DMS 273 (cell line): Measurements from ENCODE around the gene FECH.
"Not testable (repeated sequence)": the region's sequence is repeated elsewhere in the genome, so short reads cannot be mapped to it uniquely, and the experiment has no call there.

ENCODE experiments used
- DNase-seq: peaks from one replicate; lab custom pipeline; 2025; ENCODE audit not compliant: unreplicated experiment; lab: John Stamatoyannopoulos, UW

FECH gene

GRCh38 chr18:57533868-57534510, 52.5 kb downstream of the FECH start:
- DNase-seq = no peak

GRCh38 chr18:57533006-57533867, 53.3 kb downstream of the FECH start:
- peak; percentile 29 for DNase-seq

GRCh38 chr18:57529151-57529550, 57.4 kb downstream of the FECH start:
- DNase-seq = no peak

GRCh38 chr18:57527556-57528229, 58.8 kb downstream of the FECH start:
- peak; percentile 58 for DNase-seq

GRCh38 chr18:57523171-57523956, 63.1 kb downstream of the FECH start:
- DNase-seq = peak; percentile 40

GRCh38 chr18:57522348-57522747, 64.2 kb downstream of the FECH start:
- DNase-seq = not testable (repeated sequence)

GRCh38 chr18:57519668-57520424, 66.7 kb downstream of the FECH start:
- no peak for DNase-seq

GRCh38 chr18:57518533-57518932, 68.0 kb downstream of the FECH start:
- DNase-seq = no peak

- DNase-seq = no peak
These were observed 70.4 kb downstream of the FECH start for GRCh38 chr18:57516056-57516455.

GRCh38 chr18:57505231-57505630, 81.3 kb downstream of the FECH start:
- DNase-seq = no peak

- DNase-seq = no peak
These were observed 83.9 kb downstream of the FECH start for GRCh38 chr18:57502624-57503023.

GRCh38 chr18:57498682-57499256, 87.7 kb downstream of the FECH start:
- DNase-seq = no peak
